Mammary epithelial cell (primary cell): ENCODE results near the gene NR2C2.

Experiments
- CTCF ChIP-seq, 2 donors: IDR thresholded peaks in 1 of 2; conservative IDR thresholded peaks in 1 of 2; 2 replicates each; pipeline ENCODE4 v1.5.1; 2011 to 2012; ENCODE audit warnings: inconsistent platforms in 2 of 2, low read length in 2 of 2, mild to moderate bottlenecking in 2 of 2, control low read depth in 1 of 2, low read depth in 1 of 2; ENCODE audit not compliant: insufficient read depth in 1 of 2; ENCODE audit errors: extremely low read depth in 1 of 2
- EZH2 ChIP-seq: IDR thresholded peaks from 2 replicates; pipeline ENCODE4 v1.6.1; 2012; ENCODE audit warnings: low read length, inconsistent platforms, borderline replicate concordance

- TF ChIP-seq CTCF (conservative IDR thresholded peaks at IDR 0.05 in 1 of 2, IDR thresholded peaks at IDR 0.05 in 1 of 2; ENCODE audit: extremely low read depth in 1 of 2, insufficient read depth in 1 of 2, low read depth in 1 of 2, low read length in 2 of 2) (no peak), EZH2 (no peak)
Observed at GRCh38 chr3:15066467-15066866, 119.1 kb downstream of the NR2C2 start.
